Keratinocyte (primary cell): ENCODE results near the gene LIG3. TPM values are rescaled to one million over a fixed set of nuclear protein-coding genes. Genes with fewer than 3 reads are reported as not detected.

Experiments used
- DNase-seq: peaks from one replicate; pipeline ENCODE4 v3.0.0-alpha.2; 2011; ENCODE audit warnings: low read depth, missing footprints, low spot score
- FAIRE-seq: peaks from 2 replicates; lab custom pipeline; 2011; peaks lifted over from hg19 to GRCh38; lab: Jason Lieb, UNC
- H2AFZ ChIP-seq: 2 replicates; pipeline ENCODE4 v1.6.0; 2012; ENCODE audit warnings: low read length, control low read depth, inconsistent platforms; ENCODE audit not compliant: control insufficient read depth
- H3K27ac ChIP-seq: 2 replicates; pipeline ENCODE4 v1.5.1; 2011; ENCODE audit warnings: low read length; ENCODE audit not compliant: control insufficient read depth, insufficient read depth
- H3K27me3 ChIP-seq: 3 replicates; pipeline ENCODE4 v1.6.0; 2011; ENCODE audit warnings: low read length; ENCODE audit not compliant: control insufficient read depth, insufficient read depth; ENCODE audit errors: extremely low read depth
- H3K36me3 ChIP-seq, 2 experiments: 2 replicates in 1 of 2; 3 replicates in 1 of 2; pipeline ENCODE4 v1.5.1; 2011; ENCODE audit warnings: low read length in 2 of 2, mild to moderate bottlenecking in 1 of 2; ENCODE audit not compliant: control insufficient read depth in 2 of 2, insufficient read depth in 2 of 2; ENCODE audit errors: extremely low read depth in 1 of 2
- H3K4me1 ChIP-seq: 3 replicates; pipeline ENCODE4 v1.5.1; 2011; ENCODE audit warnings: low read length; ENCODE audit not compliant: control insufficient read depth, insufficient read depth; ENCODE audit errors: extremely low read depth
- H3K4me2 ChIP-seq: 3 replicates; pipeline ENCODE4 v1.6.0; 2011; ENCODE audit warnings: low read depth, low read length; ENCODE audit not compliant: control insufficient read depth, insufficient read depth; ENCODE audit errors: extremely low read depth
- H3K4me3 ChIP-seq, 3 experiments: fragments of 200-600 bp in 1 of 3; sonication (generic) in 1 of 3; 2 replicates in 2 of 3; 3 replicates in 1 of 3; pipeline ENCODE4 v1.5.1; 2011 to 2016; ENCODE audit warnings: low read length in 3 of 3, mild to moderate bottlenecking in 3 of 3, control low read depth in 2 of 3, inconsistent platforms in 1 of 3, low read depth in 1 of 3, mixed read lengths in 1 of 3, mixed run types in 1 of 3, moderate library complexity in 1 of 3; ENCODE audit not compliant: control insufficient read depth in 2 of 3, insufficient read depth in 2 of 3; ENCODE audit errors: extremely low read depth in 1 of 3
- H3K79me2 ChIP-seq: 2 replicates; pipeline ENCODE4 v1.6.0; 2012; ENCODE audit warnings: low read length; ENCODE audit not compliant: control insufficient read depth, insufficient read depth
- H3K9ac ChIP-seq: 3 replicates; pipeline ENCODE4 v1.6.0; 2011; ENCODE audit warnings: low read length; ENCODE audit not compliant: control insufficient read depth, insufficient read depth; ENCODE audit errors: extremely low read depth
- H3K9me1 ChIP-seq: 3 replicates; pipeline ENCODE4 v1.6.0; 2011; ENCODE audit warnings: low read length; ENCODE audit not compliant: control insufficient read depth, insufficient read depth; ENCODE audit errors: extremely low read depth
- H3K9me3 ChIP-seq: 2 replicates; pipeline ENCODE4 v1.5.1; 2012; ENCODE audit warnings: low read depth, low read length; ENCODE audit not compliant: control insufficient read depth
- H4K20me1 ChIP-seq: 3 replicates; pipeline ENCODE4 v1.6.0; 2011; ENCODE audit warnings: low read length; ENCODE audit not compliant: control insufficient read depth, insufficient read depth; ENCODE audit errors: extremely low read depth
- EZH2 ChIP-seq: IDR thresholded peaks from one replicate; pipeline ENCODE4 v1.6.1; 2012; ENCODE audit warnings: inconsistent platforms, mild to moderate bottlenecking, low read length, moderate library complexity
- dilution Hi-C: fragments of 300-500 bp; cut with MboI; formaldehyde crosslinking; loops from one replicate; pipeline ENCODE4 v1.7.0; 2020; ENCODE audit warnings: low sequenced_read_pairs; ENCODE audit not compliant: extremely low pct_ligation_motif_present
- polyA plus RNA-seq, 5 experiments: library from polyadenylated mRNA; depleted of rRNA in 3 of 5; stranded (reverse) in 3 of 5; stranded (forward) in 1 of 5; unstranded in 1 of 5; fragments of >200 nt; gene quantifications; 1 replicate in 1 of 5; 2 replicates in 3 of 5; 3 replicates in 1 of 5; pipeline versions ENCODE4 v1.2.1 to v1.2.3, GENCODE V29; 2011 to 2012; ENCODE audit warnings: missing spikeins in 2 of 5, low read depth in 1 of 5, low replicate concordance in 1 of 5
- TF ChIP-seq, protein P1 (sequence below), 3 experiments: IDR thresholded peaks in 1 of 3; conservative IDR thresholded peaks in 1 of 3; optimal IDR thresholded peaks in 1 of 3; 2 replicates in 2 of 3; 3 replicates in 1 of 3; pipeline versions ENCODE3 to v1.5.1; 2011; ENCODE audit warnings: low read length in 3 of 3, mild to moderate bottlenecking in 3 of 3, moderate library complexity in 2 of 3, control low read depth in 1 of 3, inconsistent platforms in 1 of 3; ENCODE audit not compliant: insufficient read depth in 2 of 3; ENCODE audit errors: extremely low read depth in 1 of 3

LIG3 gene
- polyA plus RNA-seq, 1 donor (not counting 4 experiments of a cell fraction or from before 2014, with no cell fraction given) = 29.3 TPM

GRCh38 chr17:35016369-35016768 is 36.1 kb downstream of the LIG3 start:
- peaks cover 2% of the 10 kb centered on the region for H3K79me2 ChIP-seq
- H3K9ac ChIP-seq = no peak overlapping the region
- H3K4me1 ChIP-seq = no peaks in the 10 kb centered on the region
- peaks cover 33 to 38% of the 10 kb centered on the region in 2 experiments for H3K36me3 ChIP-seq
- TF ChIP-seq, protein P1, sequence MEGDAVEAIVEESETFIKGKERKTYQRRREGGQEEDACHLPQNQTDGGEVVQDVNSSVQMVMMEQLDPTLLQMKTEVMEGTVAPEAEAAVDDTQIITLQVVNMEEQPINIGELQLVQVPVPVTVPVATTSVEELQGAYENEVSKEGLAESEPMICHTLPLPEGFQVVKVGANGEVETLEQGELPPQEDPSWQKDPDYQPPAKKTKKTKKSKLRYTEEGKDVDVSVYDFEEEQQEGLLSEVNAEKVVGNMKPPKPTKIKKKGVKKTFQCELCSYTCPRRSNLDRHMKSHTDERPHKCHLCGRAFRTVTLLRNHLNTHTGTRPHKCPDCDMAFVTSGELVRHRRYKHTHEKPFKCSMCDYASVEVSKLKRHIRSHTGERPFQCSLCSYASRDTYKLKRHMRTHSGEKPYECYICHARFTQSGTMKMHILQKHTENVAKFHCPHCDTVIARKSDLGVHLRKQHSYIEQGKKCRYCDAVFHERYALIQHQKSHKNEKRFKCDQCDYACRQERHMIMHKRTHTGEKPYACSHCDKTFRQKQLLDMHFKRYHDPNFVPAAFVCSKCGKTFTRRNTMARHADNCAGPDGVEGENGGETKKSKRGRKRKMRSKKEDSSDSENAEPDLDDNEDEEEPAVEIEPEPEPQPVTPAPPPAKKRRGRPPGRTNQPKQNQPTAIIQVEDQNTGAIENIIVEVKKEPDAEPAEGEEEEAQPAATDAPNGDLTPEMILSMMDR (optimal IDR thresholded peaks at IDR 0.05 in 1 of 3, IDR thresholded peaks at IDR 0.05 in 1 of 3, conservative IDR thresholded peaks at IDR 0.05 in 1 of 3; ENCODE audit: extremely low read depth in 1 of 3, insufficient read depth in 2 of 3, low read length in 3 of 3) = no peak
- no peak for TF ChIP-seq EZH2
- no peak for DNase-seq
- H3K27me3 ChIP-seq = no peaks in the 10 kb centered on the region
- peaks cover 2% of the 10 kb centered on the region for H3K9me1 ChIP-seq
- no peak overlapping the region for H2AFZ ChIP-seq
- no peaks in the 10 kb centered on the region for H3K9me3 ChIP-seq
- no peak overlapping the region for H3K4me2 ChIP-seq
- no peak overlapping the region for H3K4me3 ChIP-seq
- FAIRE-seq = no peak
- dilution Hi-C loops = no loop called here
- no peak overlapping the region for H3K27ac ChIP-seq
- H4K20me1 ChIP-seq = no peaks in the 10 kb centered on the region

DNA sequence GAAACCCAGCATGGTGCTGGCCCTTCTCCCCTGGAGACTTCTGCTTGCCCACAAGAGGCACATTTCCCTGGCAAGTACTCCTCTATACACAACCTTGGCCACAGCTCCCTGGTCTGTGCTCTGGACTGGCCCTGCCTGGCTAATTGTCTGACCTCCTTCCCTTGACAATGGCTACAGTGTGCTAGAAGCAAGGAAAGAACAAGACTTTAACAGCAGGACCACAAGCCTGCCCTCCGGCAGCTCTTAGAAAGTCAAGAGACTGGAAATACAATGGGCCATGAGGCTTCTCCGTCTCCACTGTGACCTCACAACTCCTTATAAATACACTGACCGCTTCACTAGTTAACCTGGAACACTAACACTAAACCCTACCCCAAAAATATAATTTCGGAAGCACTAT is 36.7 kb downstream of the LIG3 start:
- Histone ChIP-seq H3K79me2 (peaks cover 2% of the 10 kb centered on the region), H3K27ac (no peak overlapping the region), H3K4me2 (no peak overlapping the region), H3K27me3 (no peaks in the 10 kb centered on the region), H3K9me3 (no peaks in the 10 kb centered on the region), H3K9me1 (peaks cover 2% of the 10 kb centered on the region), H3K9ac (no peak overlapping the region), H3K4me3 (no peak overlapping the region), H3K4me1 (peaks cover 6% of the 10 kb centered on the region), H4K20me1 (no peaks in the 10 kb centered on the region), H3K36me3 (peaks cover 32 to 36% of the 10 kb centered on the region in 2 experiments), H2AFZ (no peak overlapping the region)
- DNase-seq = no peak
- TF ChIP-seq EZH2 = no peak
- TF ChIP-seq, protein P1 (optimal IDR thresholded peaks at IDR 0.05 in 1 of 3, IDR thresholded peaks at IDR 0.05 in 1 of 3, conservative IDR thresholded peaks at IDR 0.05 in 1 of 3; ENCODE audit: extremely low read depth in 1 of 3, insufficient read depth in 2 of 3, low read length in 3 of 3) = no peak
- dilution Hi-C loops = no loop called here
- FAIRE-seq = no peak
